OCI-LY1 (cell line): ENCODE data around the gene AANAT.

Source experiments
- EZH2 ChIP-seq: fragments of 200-600 bp; sonication (generic), shearing (Covaris generic); IDR thresholded peaks from 2 replicates; pipeline ENCODE4 v1.8.0; 2017; ENCODE audit warnings: borderline replicate concordance, mixed run types, mild to moderate bottlenecking, antibody characterized with exemption, low read length, moderate library complexity, mixed read lengths
- TF ChIP-seq, protein P1 (sequence below): fragments of 200-600 bp; sonication (generic), shearing (Covaris generic); IDR thresholded peaks from 2 replicates; pipeline ENCODE4 v1.5.1; 2017; ENCODE audit warnings: mild to moderate bottlenecking, antibody characterized with exemption, low read length, moderate library complexity, mixed read lengths

GRCh38 chr17:76422406-76422805 is 45.0 kb upstream of the AANAT start:
- TF ChIP-seq EZH2: no peak
- TF ChIP-seq, protein P1, sequence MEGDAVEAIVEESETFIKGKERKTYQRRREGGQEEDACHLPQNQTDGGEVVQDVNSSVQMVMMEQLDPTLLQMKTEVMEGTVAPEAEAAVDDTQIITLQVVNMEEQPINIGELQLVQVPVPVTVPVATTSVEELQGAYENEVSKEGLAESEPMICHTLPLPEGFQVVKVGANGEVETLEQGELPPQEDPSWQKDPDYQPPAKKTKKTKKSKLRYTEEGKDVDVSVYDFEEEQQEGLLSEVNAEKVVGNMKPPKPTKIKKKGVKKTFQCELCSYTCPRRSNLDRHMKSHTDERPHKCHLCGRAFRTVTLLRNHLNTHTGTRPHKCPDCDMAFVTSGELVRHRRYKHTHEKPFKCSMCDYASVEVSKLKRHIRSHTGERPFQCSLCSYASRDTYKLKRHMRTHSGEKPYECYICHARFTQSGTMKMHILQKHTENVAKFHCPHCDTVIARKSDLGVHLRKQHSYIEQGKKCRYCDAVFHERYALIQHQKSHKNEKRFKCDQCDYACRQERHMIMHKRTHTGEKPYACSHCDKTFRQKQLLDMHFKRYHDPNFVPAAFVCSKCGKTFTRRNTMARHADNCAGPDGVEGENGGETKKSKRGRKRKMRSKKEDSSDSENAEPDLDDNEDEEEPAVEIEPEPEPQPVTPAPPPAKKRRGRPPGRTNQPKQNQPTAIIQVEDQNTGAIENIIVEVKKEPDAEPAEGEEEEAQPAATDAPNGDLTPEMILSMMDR: no peak
